SK-N-MC (cell line): ENCODE measurements around the gene SEPTIN3.
"Not testable (repeated sequence)": the region's sequence is repeated elsewhere in the genome, so short reads cannot be mapped to it uniquely, and the experiment has no call there.

Source experiments
- DNase-seq: peaks from one replicate; pipeline ENCODE4 v3.0.0-alpha.2; 2011; ENCODE audit warnings: low read depth, low spot score
- H3K27ac ChIP-seq: fragments of 200-600 bp; sonication (generic); 2 replicates; pipeline ENCODE4 v1.5.1; 2016; ENCODE audit warnings: mixed run types
- H3K36me3 ChIP-seq: fragments of 200-600 bp; sonication (generic); 2 replicates; pipeline ENCODE4 v1.6.1; 2017; ENCODE audit warnings: antibody characterized with exemption, low read length, mixed read lengths; ENCODE audit not compliant: insufficient read depth
- H3K4me3 ChIP-seq: fragments of 200-600 bp; sonication (generic); 2 replicates; pipeline ENCODE4 v1.5.1; 2016
- H3K9ac ChIP-seq: fragments of 200-600 bp; sonication (generic); 2 replicates; pipeline ENCODE4 v1.8.0; 2017; ENCODE audit warnings: mixed run types, mixed read lengths; ENCODE audit not compliant: insufficient read length
- H3K9me3 ChIP-seq: fragments of 200-600 bp; sonication (generic); 2 replicates; pipeline ENCODE4 v1.6.1; 2017; ENCODE audit warnings: low read depth, mild to moderate bottlenecking, antibody characterized with exemption, low read length, moderate library complexity, mixed read lengths
- EZH2 ChIP-seq: fragments of 200-600 bp; sonication (generic); IDR thresholded peaks from one replicate; pipeline ENCODE4 v1.6.1; 2017; ENCODE audit warnings: antibody characterized with exemption
- FOXP2 ChIP-seq: optimal IDR thresholded peaks from 2 replicates; pipeline ENCODE3; 2011; ENCODE audit warnings: mild to moderate bottlenecking, moderate library complexity; ENCODE audit not compliant: insufficient read depth; ENCODE audit errors: extremely low read length, control extremely low read depth
- POLR2AphosphoS5 ChIP-seq: IDR thresholded peaks from 2 replicates; pipeline ENCODE4 v1.6.1; 2012; ENCODE audit warnings: mild to moderate bottlenecking, low read depth, low read length, borderline replicate concordance

Gene SEPTIN3

DNA sequence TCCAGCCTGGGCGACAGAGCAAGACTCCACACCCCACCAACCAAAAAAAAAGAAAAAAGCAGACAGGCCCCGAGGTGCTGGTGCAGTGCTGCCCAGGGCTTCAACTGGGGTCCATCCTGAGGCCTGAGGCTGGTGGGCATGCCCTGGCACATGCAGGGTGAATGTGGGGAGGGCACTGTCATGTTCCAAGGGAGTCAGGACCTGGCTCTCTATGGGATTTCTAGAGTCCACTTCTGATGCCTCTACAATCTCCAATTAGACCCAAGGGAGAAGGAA lies 32.4 kb upstream of the SEPTIN3 start:
- Histone ChIP-seq H3K4me3 (no peak overlapping the region), H3K9me3 (no peaks in the 10 kb centered on the region), H3K36me3 (peaks cover 26% of the 10 kb centered on the region), H3K27ac (no peak overlapping the region), H3K9ac (no peak overlapping the region)
- DNase-seq: no peak
- no peak for TF ChIP-seq FOXP2
- no peak for TF ChIP-seq POLR2AphosphoS5
- no peak for TF ChIP-seq EZH2

DNA sequence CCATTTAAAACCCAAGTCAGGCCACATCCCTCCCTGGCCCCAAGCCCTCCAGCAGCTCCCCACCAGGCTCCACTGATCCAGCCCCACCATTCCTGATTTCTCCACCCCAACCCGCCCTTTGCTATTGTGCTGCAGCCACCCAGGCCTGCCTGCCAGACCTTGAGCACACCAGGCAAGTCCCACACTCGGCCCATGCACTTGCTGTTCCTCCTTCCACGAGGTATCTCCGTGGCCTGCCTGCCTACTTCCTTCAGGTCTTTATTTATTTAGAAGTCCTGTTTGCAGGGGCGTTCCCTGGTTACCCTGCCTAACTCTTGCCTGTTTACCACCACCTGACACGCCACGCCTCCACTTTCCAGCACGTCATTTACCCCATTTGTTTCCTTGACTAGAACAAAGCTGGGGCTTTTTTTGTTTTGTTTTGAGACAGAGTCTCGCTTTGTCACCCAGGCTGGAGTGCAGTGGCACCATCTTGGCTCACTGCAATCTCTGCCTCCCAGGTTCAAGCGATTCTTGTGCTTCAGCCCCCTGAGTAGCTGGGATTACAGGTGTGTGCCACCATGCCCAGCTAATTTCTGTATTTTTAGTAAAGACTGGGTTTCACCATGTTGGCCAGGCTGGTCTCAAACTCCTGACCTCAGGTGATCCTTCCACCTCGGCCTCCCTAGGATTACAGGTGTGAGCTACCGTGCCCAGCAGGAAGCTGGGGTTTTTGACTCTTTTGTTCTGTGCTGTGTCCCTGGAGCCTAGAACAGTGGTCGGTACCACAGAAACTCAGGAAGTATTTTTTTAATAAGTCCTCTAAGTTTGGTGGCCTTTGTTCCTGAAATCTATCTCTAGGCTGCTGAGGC lies 29.0 kb upstream of the SEPTIN3 start:
- Histone ChIP-seq H3K27ac (no peak overlapping the region; the same call in 1 of the 2 replicates), H3K9ac (no peak overlapping the region), H3K36me3 (peaks cover 55% of the 10 kb centered on the region), H3K9me3 (no peaks in the 10 kb centered on the region), H3K4me3 (no peak overlapping the region)
- DNase-seq: no peak
- no peak for TF ChIP-seq FOXP2
- no peak for TF ChIP-seq EZH2
- no peak for TF ChIP-seq POLR2AphosphoS5

DNA sequence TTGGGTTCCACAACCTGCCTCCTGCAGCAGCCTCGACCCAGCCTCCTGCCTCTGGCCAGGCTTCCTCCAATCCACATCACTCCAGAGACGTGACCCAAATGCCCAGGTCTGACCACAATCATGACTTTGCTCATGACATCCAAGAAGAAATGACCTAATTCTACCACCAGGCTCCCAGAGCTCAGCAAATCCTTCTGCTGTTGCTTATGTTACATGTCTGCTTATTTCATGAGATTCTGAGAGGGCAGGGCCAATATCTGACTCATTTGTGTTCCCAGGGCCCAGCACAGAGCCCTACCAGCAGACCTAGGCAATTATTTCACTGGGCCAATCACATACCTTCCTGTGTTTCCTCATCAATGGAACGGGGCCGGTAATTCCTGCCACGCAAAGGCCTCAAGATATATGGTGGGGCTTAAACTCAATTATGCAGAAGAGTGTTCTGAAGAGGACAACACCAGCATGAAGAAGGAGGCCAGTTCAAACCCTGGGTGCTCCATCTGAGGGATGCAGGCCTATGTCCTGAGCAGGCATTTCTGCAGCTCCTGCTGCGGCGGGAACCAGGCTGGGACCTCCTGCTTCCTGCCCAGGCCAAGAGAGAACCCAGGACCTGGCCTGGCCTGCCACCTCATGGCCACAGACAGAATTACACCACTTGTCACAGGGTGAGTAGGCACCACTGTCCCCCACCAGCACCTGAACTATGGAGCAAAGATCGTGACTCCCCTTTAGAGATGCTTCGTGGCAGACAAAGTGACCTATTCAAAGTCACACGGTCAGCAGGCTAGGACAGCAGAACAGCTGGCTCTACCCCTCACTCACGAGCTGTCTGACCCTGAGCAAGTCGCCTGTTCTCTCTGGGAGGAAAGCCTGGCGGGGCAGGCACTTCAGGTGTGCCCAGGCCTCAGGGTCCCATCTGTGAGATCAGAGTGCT lies 28.1 kb upstream of the SEPTIN3 start:
- TF ChIP-seq EZH2 (no peak), POLR2AphosphoS5 (no peak), FOXP2 (no peak)
- H3K36me3 ChIP-seq: peaks cover 55% of the 10 kb centered on the region
- no peak overlapping the region for H3K4me3 ChIP-seq
- no peak overlapping the region for H3K9ac ChIP-seq
- DNase-seq: no peak
- H3K27ac ChIP-seq: no peak overlapping the region
- H3K9me3 ChIP-seq: no peaks in the 10 kb centered on the region

DNA sequence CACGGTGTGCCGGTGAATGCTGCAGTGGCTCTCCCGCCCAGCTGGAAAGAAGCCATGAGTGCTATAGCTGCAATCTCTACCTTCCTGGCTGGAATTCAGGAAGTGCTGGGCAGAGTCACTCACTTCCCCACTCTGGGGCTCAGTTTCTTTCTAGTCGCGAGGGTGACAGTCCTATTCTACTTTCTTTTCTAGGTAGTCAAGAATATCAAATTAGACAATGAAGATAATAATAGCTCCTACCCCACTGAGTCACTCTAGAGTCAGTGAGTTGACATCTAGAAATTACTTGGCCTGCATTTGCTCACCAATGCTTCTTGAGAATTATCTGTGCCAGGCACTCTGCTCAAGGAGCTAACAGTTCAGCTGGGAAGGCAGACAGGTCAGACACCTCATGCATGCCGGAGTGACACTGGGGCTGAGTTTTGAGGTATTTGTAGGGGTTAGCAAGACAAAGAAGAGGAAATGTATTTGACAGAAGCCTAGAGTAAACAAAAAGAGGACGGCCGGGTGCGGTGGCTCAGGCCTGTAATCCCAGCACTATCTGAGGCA lies 25.5 kb upstream of the SEPTIN3 start:
- no peak for DNase-seq
- Histone ChIP-seq H3K4me3 (no peak overlapping the region), H3K9ac (no peak overlapping the region), H3K36me3 (peaks cover 51% of the 10 kb centered on the region), H3K27ac (no peak overlapping the region), H3K9me3 (no peaks in the 10 kb centered on the region)
- TF ChIP-seq FOXP2 (no peak), EZH2 (no peak), POLR2AphosphoS5 (no peak)

DNA sequence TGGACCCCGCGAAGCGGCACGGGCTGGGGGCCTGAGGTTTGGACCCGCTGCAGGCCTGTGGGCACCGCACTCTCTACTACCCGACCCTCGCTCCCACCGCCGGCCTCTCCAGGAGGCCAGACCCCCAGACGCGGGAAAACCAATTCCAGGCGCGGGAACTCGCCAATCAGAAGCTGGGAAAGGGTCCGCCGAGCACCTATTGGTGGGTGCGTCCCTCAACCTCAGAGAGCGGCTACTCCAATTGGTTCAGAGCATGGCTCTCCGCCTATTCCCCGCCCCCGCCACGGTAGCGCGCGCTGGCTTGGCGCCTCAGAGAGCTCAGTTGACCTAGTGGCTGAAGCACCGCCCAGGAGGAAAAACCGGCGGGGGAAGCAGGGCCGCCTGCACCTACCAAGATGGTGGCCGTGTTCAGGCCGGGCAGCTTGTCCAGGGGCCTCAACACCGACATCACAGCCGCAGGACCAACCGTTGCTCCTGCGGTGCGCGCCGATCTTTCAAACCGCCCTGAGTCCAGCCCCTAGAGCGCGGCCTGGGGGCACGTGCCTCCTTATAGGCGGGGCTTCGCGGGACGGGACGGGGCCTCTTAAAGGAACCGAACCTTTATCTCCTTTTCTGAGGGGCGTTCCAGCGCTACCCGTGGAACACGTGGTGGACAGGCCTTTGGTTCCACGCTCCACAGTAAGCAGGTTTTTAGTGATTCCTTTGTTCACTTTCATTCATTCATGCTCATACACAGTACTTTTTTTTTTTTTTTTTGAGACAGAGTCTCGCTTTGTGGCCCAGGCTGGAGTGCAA lies 22.4 kb upstream of the SEPTIN3 start, which contains the start of gene CENPM:
Gene CENPM, minus strand, starts transcription at position 524 of the 795 bp plus-strand sequence. Its CDS starts 76 bp downstream, at position 448.
- Histone ChIP-seq H3K27ac (peak within 1 kb of the TSS; percentile 78), H3K9me3 (no peaks in the 10 kb centered on the region), H3K36me3 (peaks cover 30% of the 10 kb centered on the region), H3K4me3 (peak within 1 kb of the TSS; percentile 92), H3K9ac (peak within 1 kb of the TSS; percentile 90)
- TF ChIP-seq FOXP2 (no peak), POLR2AphosphoS5 (peak; percentile 75)
- DNase-seq: peak; percentile 68

DNA sequence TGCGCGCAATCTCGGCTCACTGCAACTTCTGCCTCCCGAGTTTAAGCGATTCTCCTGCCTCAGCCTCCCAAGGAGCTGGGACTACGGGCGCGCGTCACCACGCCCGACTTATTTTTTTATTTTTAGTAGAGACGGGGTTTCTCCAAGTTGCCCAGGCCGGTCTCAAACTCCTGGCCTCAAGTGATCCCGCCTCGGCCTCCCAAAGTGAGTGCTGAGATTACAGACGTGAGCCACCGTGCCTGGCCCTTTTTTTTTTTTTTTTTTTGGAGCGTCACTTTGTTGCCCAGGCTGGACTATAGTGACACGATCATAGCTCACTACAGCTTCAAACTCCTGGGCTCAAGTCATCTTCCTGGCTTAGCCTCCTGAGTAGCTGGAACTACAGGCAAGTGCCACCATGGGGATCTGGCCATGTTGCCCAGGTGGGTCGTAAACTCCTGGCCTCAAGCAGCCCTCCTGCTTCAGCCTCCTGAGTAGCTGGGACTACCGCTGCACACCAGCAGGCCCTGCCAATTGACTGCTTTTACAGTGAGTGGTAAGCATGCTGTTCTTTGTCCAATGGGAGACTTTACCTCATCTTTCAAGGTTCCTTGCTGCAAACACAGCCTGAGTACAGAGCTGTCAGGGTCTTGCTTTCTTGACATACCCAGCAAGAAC lies 21.7 kb upstream of the SEPTIN3 start:
- peak overlapping the region; percentile 78; the same call in 1 of the 2 replicates for H3K27ac ChIP-seq
- H3K9me3 ChIP-seq: no peaks in the 10 kb centered on the region
- H3K36me3 ChIP-seq: peaks cover 25% of the 10 kb centered on the region
- no peak for TF ChIP-seq POLR2AphosphoS5
- TF ChIP-seq FOXP2: no peak
- no peak for TF ChIP-seq EZH2
- peak overlapping the region; percentile 92 for H3K4me3 ChIP-seq
- peak overlapping the region; percentile 90 for H3K9ac ChIP-seq
- DNase-seq: no peak

DNA sequence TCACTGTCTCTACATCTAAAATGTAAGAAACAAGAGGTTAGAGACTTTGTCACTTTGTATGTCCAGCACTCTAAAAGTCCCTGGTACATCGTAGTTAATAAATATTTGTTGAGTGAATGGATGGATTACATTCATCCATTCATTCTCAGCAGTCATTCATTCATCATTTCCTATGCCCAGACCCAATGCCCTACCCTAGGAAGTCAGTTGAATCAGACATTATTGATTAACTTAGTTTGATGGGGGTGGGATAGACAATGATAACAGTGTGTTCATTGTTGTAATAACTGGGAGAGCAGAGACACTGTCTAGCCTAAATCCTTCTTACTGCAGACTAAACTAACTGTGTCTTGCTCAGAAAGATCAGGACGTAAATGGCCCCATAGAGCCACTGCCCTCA lies 21.1 kb upstream of the SEPTIN3 start:
- peak overlapping the region; percentile 28 for H3K9ac ChIP-seq
- H3K27ac ChIP-seq: no peak overlapping the region
- DNase-seq: no peak
- H3K36me3 ChIP-seq: peaks cover 21% of the 10 kb centered on the region
- H3K9me3 ChIP-seq: no peaks in the 10 kb centered on the region
- H3K4me3 ChIP-seq: peak overlapping the region; percentile 92
- TF ChIP-seq FOXP2: no peak
- no peak for TF ChIP-seq POLR2AphosphoS5
- TF ChIP-seq EZH2: no peak

DNA sequence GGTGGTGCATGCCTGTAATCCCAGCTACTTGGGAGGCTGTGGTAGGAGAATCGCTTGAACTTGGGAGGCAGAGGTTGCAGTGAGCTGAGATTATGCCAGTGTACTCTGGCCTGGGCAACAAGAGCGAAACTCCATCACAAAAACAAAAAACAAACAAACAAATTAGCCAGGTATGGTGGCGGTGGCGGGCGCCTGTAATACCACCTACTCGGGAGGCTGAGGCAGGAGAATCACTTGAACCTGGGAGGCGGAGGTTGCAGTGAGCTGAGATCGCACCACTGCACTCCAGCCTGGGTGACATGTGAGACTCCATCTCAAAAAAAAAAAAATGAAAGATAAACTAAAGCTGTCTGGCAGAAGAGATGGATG lies 20.3 kb upstream of the SEPTIN3 start:
- not testable (repeated sequence) for H3K9ac ChIP-seq, DNase-seq, H3K9me3 ChIP-seq

More for the DNA sequence above, 20.3 kb upstream of the SEPTIN3 start:
- H3K36me3 ChIP-seq: peaks cover 13% of the 10 kb centered on the region
- not testable (repeated sequence) for H3K27ac ChIP-seq, H3K4me3 ChIP-seq
